Measurements from ENCODE around the gene CAV2.

DNA sequence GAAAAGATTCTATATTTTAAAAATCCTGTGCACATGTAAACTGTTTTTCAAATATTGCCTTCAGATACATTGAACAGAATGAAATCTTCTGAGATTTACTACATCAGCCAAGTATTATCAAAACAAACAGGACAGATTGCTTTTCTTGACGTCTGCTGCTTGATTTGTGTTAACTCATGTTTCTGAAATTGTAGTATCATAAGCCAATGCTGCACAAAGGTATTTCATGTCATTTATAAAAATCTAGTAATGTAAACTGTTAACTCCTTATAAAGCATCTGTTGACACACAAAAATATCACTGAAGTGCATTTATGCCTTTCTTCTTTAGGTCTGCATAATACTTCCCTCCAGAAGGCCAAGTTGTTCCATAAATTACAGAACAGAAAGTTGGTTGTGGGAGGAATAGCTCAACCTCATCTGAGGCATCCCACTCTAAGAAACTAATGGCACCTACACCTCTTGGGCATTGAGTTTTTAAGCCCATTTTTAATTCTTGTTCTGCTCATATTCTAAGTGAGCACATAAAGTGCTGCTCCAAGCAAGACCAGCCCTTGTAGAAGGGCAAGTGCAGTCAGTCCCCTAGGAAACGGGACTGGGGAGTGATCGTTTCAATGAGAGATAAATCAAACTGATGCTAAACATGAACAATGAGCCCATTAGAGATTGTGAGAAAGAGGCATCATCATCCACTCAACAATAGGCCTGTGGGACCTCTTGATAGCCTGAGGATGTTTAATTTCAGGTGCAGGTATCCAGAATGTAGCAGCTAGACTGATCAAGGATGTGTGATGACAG is 53.8 kb downstream of the CAV2 start:
- TF ChIP-seq, protein P1, sequence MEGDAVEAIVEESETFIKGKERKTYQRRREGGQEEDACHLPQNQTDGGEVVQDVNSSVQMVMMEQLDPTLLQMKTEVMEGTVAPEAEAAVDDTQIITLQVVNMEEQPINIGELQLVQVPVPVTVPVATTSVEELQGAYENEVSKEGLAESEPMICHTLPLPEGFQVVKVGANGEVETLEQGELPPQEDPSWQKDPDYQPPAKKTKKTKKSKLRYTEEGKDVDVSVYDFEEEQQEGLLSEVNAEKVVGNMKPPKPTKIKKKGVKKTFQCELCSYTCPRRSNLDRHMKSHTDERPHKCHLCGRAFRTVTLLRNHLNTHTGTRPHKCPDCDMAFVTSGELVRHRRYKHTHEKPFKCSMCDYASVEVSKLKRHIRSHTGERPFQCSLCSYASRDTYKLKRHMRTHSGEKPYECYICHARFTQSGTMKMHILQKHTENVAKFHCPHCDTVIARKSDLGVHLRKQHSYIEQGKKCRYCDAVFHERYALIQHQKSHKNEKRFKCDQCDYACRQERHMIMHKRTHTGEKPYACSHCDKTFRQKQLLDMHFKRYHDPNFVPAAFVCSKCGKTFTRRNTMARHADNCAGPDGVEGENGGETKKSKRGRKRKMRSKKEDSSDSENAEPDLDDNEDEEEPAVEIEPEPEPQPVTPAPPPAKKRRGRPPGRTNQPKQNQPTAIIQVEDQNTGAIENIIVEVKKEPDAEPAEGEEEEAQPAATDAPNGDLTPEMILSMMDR (IDR thresholded peaks at IDR 0.05) = no peak
- TF ChIP-seq POLR2AphosphoS5 (IDR thresholded peaks at IDR 0.05) = peak; percentile 67

All from gastroesophageal sphincter (tissue), 3 donors.